ENCODE results near the gene TNFRSF18. TPM values are rescaled to one million over a fixed set of nuclear protein-coding genes. Genes with fewer than 3 reads are reported as not detected.

The TNFRSF18 gene
- total and polyA plus RNA-seq, 4 donors: 1.0 to 1.3 (median 1.1) TPM; not detected in 1

DNA sequence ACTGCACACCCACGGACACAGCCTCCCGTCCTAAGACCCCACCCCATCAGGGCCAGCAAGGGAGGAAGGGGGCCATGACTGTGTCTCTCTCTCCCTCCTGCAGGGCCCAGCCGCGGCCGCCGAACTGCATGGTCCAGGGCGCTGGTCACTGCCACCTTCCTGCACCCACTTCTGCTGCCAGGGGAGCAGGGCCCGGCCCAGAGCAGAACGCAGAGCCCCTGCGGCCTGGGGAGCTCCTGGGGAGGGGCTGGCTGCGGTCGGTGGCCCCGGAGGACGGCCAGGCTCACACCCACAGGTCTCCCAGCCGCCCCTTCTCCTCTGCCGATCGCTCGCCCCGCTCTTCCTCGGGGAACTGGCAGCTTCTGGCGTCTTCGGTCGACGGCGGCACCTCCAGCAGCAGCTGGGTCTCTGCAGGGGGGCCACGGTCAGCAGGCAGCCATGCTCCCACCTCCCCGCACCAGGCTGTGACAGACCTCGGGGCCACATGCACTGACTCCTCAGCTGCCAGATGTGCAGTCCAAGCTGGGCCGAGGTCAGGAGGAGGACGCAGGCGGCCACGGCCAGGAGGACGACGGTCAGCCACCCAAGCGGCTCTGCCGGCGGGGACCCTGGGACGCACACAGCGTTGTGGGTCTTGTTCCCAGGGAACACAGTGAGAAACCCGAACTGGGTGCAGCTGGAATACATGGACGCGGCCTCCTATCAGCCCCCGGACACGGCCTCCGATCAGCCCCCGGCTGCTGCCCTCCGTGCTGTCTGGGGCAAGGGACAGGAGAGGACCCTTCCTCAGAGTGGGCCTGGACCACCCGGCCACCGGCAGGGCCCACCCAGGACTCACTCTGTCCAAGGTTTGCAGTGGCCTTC lies 2.6 kb downstream of the TNFRSF18 start:
- H3K27ac ChIP-seq (ENCODE audit: low read depth in 1 of 2, low read length in 2 of 2): no peak overlapping the region
- WGBS, 2 donors: 76 to 77% methylated on average over 49 of the region's 49 CpGs
- no peaks in the 10 kb centered on the region for H3K9me3 ChIP-seq (ENCODE audit: control insufficient read depth, low read length)
- no peaks in the 10 kb centered on the region for H3K36me3 ChIP-seq (ENCODE audit: control insufficient read depth in 1 of 2, insufficient read depth in 2 of 2, low read length in 1 of 2)
- H3K4me1 ChIP-seq (ENCODE audit: control insufficient read depth in 1 of 2, insufficient read depth in 2 of 2, low read length in 2 of 2): no peaks in the 10 kb centered on the region
- no peak overlapping the region for H3K4me3 ChIP-seq (ENCODE audit: low read length in 2 of 2)
- DNase-seq (peak; percentile 34 to 76), ATAC-seq (ENCODE audit: low FRiP score) (no peak)
- H3K27me3 ChIP-seq (ENCODE audit: control insufficient read depth in 1 of 2, insufficient read depth in 2 of 2, low read length in 1 of 2): no peaks in the 10 kb centered on the region
- intact Hi-C loops (cut with DNase I): no loop called here

DNA sequence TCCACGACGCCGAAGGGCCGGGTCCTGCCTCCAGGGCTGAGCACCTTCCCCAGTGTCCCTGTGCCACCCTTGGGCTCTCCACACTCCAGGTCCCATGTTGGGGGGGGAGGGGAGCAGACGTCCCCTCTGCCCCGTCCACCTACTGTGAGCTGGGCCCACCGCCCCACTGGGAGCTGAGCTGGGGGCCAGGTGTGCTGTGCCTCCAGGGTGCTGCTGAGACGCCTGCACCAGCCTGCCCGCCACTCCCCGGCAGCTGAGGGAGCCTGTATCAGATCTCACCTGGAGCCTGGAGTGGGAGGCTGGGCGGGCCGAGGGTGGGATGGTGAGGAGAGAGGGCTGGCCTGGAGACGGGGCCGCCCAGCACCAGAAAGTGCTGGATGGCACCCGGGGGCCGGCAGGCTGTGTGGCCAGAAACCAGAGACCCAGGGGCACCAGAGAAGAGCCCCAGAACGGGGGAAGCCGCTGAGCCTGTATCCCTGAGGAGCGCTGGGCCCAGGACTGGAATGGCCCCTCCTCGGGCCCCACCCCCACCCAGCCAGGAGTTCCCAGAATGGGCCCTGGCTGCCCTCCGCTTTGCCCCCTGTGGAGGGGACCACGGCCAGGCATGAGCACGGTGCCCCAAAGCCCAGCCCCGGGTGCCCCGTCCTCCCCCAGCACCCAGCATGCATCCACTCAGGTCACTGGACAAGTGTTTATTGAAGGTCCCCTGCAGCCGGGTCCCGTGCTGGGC lies 3.4 kb downstream of the TNFRSF18 start:
- no peak overlapping the region for H3K27ac ChIP-seq (ENCODE audit: low read depth in 1 of 2, low read length in 2 of 2)
- H3K36me3 ChIP-seq (ENCODE audit: control insufficient read depth in 1 of 2, insufficient read depth in 2 of 2, low read length in 1 of 2): no peaks in the 10 kb centered on the region
- no peaks in the 10 kb centered on the region for H3K27me3 ChIP-seq (ENCODE audit: control insufficient read depth in 1 of 2, insufficient read depth in 2 of 2, low read length in 1 of 2)
- WGBS, 2 donors: 72 to 73% methylated on average over 21 to 27 of the region's 27 CpGs
- H3K4me3 ChIP-seq (ENCODE audit: low read length in 2 of 2): no peak overlapping the region
- ATAC-seq (ENCODE audit: low FRiP score): no peak
- DNase-seq: peak; percentile 38 to 69
- no peaks in the 10 kb centered on the region for H3K9me3 ChIP-seq (ENCODE audit: control insufficient read depth, low read length)
- H3K4me1 ChIP-seq (ENCODE audit: control insufficient read depth in 1 of 2, insufficient read depth in 2 of 2, low read length in 2 of 2): no peaks in the 10 kb centered on the region
- intact Hi-C loops (cut with DNase I): no loop called here

- DNase-seq: peak; percentile 64 to 90
- WGBS, 2 donors: 2 to 7% methylated on average over 34 to 109 of the region's 109 CpGs
- Histone ChIP-seq H3K9me3 (ENCODE audit: control insufficient read depth, low read length) (no peaks in the 10 kb centered on the region), H3K27me3 (ENCODE audit: control insufficient read depth in 1 of 2, insufficient read depth in 2 of 2, low read length in 1 of 2) (no peaks in the 10 kb centered on the region), H3K4me3 (ENCODE audit: low read length in 2 of 2) (peak overlapping the region; percentile 2 to 23), H3K36me3 (ENCODE audit: control insufficient read depth in 1 of 2, insufficient read depth in 2 of 2, low read length in 1 of 2) (no peaks in the 10 kb centered on the region), H3K4me1 (ENCODE audit: control insufficient read depth in 1 of 2, insufficient read depth in 2 of 2, low read length in 2 of 2) (no peaks in the 10 kb centered on the region), H3K27ac (ENCODE audit: low read depth in 1 of 2, low read length in 2 of 2) (no peak overlapping the region)
- ATAC-seq (ENCODE audit: low FRiP score): peak; percentile 30
- intact Hi-C loops (cut with DNase I): no loop called here
Measured at GRCh38 chr1:1200876-1201810, 5.2 kb downstream of the TNFRSF18 start.

GRCh38 chr1:1199961-1200875 lies 6.2 kb downstream of the TNFRSF18 start:
- peak; percentile 43 to 73 for DNase-seq
- H3K4me1 ChIP-seq (ENCODE audit: control insufficient read depth in 1 of 2, insufficient read depth in 2 of 2, low read length in 2 of 2): no peaks in the 10 kb centered on the region
- 86 to 87% methylated on average over 31 of the region's 31 CpGs for WGBS, 2 donors
- no peaks in the 10 kb centered on the region for H3K27me3 ChIP-seq (ENCODE audit: control insufficient read depth in 1 of 2, insufficient read depth in 2 of 2, low read length in 1 of 2)
- no peak overlapping the region for H3K4me3 ChIP-seq (ENCODE audit: low read length in 2 of 2)
- H3K36me3 ChIP-seq (ENCODE audit: control insufficient read depth in 1 of 2, insufficient read depth in 2 of 2, low read length in 1 of 2): no peaks in the 10 kb centered on the region
- intact Hi-C loops (cut with DNase I): no loop called here
- no peak overlapping the region for H3K27ac ChIP-seq (ENCODE audit: low read depth in 1 of 2, low read length in 2 of 2)
- no peaks in the 10 kb centered on the region for H3K9me3 ChIP-seq (ENCODE audit: control insufficient read depth, low read length)
- no peak for ATAC-seq (ENCODE audit: low FRiP score)

DNA sequence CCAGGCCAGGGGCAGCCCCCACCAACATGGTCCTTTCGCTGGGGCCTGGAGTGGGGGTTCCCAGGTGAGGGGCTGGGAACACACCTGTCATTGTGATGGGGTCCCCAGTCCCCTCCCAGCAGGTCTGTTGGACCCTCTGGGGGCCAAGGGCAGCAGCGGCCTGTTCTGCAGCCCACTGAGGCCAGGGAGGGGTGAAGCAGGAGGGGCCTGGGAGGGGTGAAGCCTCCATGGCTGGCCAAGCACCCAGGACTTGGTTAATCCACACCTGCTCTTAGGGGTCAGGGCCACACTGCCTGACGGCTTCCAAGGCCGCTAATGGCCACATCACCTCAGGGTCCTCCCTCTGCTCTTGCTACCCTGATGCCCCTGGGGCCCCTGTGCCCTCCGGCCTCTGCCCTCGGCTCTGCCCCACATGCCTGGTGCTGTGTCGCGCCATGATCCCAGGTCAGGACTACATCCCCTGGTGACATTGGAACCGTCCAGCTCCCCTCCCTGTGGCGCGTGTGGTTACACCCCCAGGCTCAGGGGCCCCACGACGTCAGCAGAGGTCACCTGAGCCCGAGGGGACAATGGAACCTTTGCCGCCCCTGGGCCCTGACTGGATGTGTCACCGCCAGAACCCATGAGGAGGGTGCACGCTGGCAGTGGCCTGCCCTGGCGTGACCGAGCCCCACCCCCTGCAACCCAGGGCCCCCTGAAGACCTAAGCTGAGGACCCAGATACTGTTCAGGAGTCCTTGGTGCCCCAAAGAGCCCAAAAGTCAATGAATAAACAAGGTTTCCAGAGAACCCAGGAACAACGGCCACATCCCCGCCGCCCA lies 7.0 kb downstream of the TNFRSF18 start:
- DNase-seq (peak; percentile 29 to 72), ATAC-seq (ENCODE audit: low FRiP score) (no peak)
- WGBS, 2 donors: 87 to 88% methylated on average over 22 of the region's 22 CpGs
- H3K4me1 ChIP-seq (ENCODE audit: control insufficient read depth in 1 of 2, insufficient read depth in 2 of 2, low read length in 2 of 2): no peaks in the 10 kb centered on the region
- H3K27ac ChIP-seq (ENCODE audit: low read depth in 1 of 2, low read length in 2 of 2): no peak overlapping the region
- H3K36me3 ChIP-seq (ENCODE audit: control insufficient read depth in 1 of 2, insufficient read depth in 2 of 2, low read length in 1 of 2): no peaks in the 10 kb centered on the region
- H3K27me3 ChIP-seq (ENCODE audit: control insufficient read depth in 1 of 2, insufficient read depth in 2 of 2, low read length in 1 of 2): no peaks in the 10 kb centered on the region
- peaks cover 1% of the 10 kb centered on the region for H3K9me3 ChIP-seq (ENCODE audit: control insufficient read depth, low read length)
- intact Hi-C loops (cut with DNase I): no loop called here
- H3K4me3 ChIP-seq (ENCODE audit: low read length in 2 of 2): no peak overlapping the region

DNA sequence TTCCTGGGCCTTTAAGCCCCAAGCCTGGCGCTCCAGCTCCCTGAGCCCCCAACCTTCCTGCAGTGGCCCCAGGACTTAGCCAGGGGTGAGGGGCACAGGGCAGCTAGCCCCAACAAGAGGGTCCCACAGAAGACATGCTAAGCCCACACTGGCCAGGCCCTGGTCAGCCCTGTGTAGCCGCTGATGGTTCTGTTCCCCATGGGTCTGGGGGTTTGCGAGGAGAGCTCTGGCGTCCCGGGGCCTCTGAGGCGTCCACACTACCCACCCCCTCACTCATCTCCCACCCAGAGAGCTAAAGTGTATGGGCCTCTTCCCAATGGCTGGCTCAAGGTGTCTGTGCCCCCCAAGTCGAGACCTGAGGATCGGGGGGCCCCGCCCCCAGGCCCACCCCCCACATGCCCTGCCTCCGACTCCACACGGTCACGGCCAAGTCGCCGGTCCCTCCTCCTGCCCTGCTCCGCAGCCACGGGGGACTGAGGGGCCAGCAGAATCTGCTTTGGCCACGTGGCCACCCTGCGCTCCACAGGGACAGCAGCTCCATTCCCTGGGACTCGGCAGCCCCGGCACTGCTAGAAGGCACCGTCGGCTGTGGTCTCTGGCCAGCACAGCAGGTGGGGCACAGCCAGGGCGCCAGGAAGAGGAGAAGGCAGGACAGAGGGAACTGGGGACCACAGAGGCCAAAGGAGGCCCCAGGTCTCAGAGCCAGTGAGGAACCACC lies 7.8 kb downstream of the TNFRSF18 start:
- H3K27ac ChIP-seq (ENCODE audit: low read depth in 1 of 2, low read length in 2 of 2): no peak overlapping the region
- 70 to 74% methylated on average over 22 to 23 of the region's 23 CpGs for WGBS, 2 donors
- intact Hi-C loops (cut with DNase I): no loop called here

More for the DNA sequence above, 7.8 kb downstream of the TNFRSF18 start:
- peaks cover 1% of the 10 kb centered on the region for H3K9me3 ChIP-seq (ENCODE audit: control insufficient read depth, low read length)
- H3K36me3 ChIP-seq (ENCODE audit: control insufficient read depth in 1 of 2, insufficient read depth in 2 of 2, low read length in 1 of 2): no peaks in the 10 kb centered on the region
- no peaks in the 10 kb centered on the region for H3K4me1 ChIP-seq (ENCODE audit: control insufficient read depth in 1 of 2, insufficient read depth in 2 of 2, low read length in 2 of 2)
- DNase-seq: peak; percentile 44 to 63
- no peak for ATAC-seq (ENCODE audit: low FRiP score)
- no peaks in the 10 kb centered on the region for H3K27me3 ChIP-seq (ENCODE audit: control insufficient read depth in 1 of 2, insufficient read depth in 2 of 2, low read length in 1 of 2)
- no peak overlapping the region for H3K4me3 ChIP-seq (ENCODE audit: low read length in 2 of 2)
